Thyroid gland (tissue), 4 donors: ENCODE measurements around the gene OSBPL8. TPM values are rescaled to one million over a fixed set of nuclear protein-coding genes. Genes with fewer than 3 reads are reported as not detected.

ENCODE experiments used
- DNase-seq, 2 donors: peaks; one replicate each; pipeline ENCODE4 v3.0.0-alpha.2; 2019
- H3K27ac ChIP-seq, 3 donors: fragments of 200-600 bp; sonication (generic); 1 replicate in 2 of 3; 2 replicates in 1 of 3; pipeline ENCODE4 v1.5.1; 2016 to 2019; ENCODE audit warnings: mild to moderate bottlenecking in 1 of 3, moderate library complexity in 1 of 3
- H3K27me3 ChIP-seq: fragments of 200-600 bp; sonication (generic); one replicate; pipeline ENCODE4 v1.5.1; 2019
- H3K36me3 ChIP-seq, 2 donors: fragments of 200-600 bp; sonication (generic); one replicate each; pipeline ENCODE4 v1.5.1; 2016 to 2019
- H3K4me1 ChIP-seq, 2 donors: fragments of 200-600 bp; sonication (generic); one replicate each; pipeline ENCODE4 v1.5.1; 2017 to 2019
- H3K4me3 ChIP-seq, 3 donors: fragments of 200-600 bp; sonication (generic); replicated peaks in 1 of 3; 1 replicate in 2 of 3; 2 replicates in 1 of 3; pipeline ENCODE4 v1.5.1; 2016; ENCODE audit warnings: mild to moderate bottlenecking in 1 of 3
- H3K9me3 ChIP-seq: fragments of 200-600 bp; sonication (generic); one replicate; pipeline ENCODE4 v1.5.1; 2017
- POLR2A ChIP-seq, 2 donors: fragments of 450-650 bp; IDR thresholded peaks; one replicate each; pipeline ENCODE4 v1.6.1; 2017; ENCODE audit warnings: antibody characterized with exemption in 2 of 2, mild to moderate bottlenecking in 2 of 2, moderate library complexity in 1 of 2
- WGBS, 2 donors: methylation state at CpG; one replicate each; pipeline ENCODE4 v1.1.5; 2017; 5-methylcytosine and 5-hydroxymethylcytosine counted together
- intact Hi-C: fragments of 100-400 bp; cut with DNase I; formaldehyde crosslinking; loops from one replicate; pipeline ENCODE4 v1.15.1; 2023
- total RNA-seq, 4 donors: library from RNA; depleted of rRNA; stranded (reverse); fragments of >200 nt; gene quantifications; one replicate each; pipeline ENCODE4 v1.2.3, GENCODE V29; 2016
- TF ChIP-seq, protein P1 (sequence below), 6 experiments: fragments of 200-600 bp in 3 of 6; fragments of 450-650 bp in 3 of 6; sonication (generic) in 3 of 6; IDR thresholded peaks; one replicate each; pipeline ENCODE4 v1.5.1; 2016 to 2019; ENCODE audit warnings: antibody characterized with exemption in 6 of 6, mild to moderate bottlenecking in 2 of 6, inconsistent platforms in 1 of 6, moderate library complexity in 1 of 6

OSBPL8 gene
- total RNA-seq, 4 donors from 2014 or later = 69.8 to 112 (median 77.6) TPM

DNA sequence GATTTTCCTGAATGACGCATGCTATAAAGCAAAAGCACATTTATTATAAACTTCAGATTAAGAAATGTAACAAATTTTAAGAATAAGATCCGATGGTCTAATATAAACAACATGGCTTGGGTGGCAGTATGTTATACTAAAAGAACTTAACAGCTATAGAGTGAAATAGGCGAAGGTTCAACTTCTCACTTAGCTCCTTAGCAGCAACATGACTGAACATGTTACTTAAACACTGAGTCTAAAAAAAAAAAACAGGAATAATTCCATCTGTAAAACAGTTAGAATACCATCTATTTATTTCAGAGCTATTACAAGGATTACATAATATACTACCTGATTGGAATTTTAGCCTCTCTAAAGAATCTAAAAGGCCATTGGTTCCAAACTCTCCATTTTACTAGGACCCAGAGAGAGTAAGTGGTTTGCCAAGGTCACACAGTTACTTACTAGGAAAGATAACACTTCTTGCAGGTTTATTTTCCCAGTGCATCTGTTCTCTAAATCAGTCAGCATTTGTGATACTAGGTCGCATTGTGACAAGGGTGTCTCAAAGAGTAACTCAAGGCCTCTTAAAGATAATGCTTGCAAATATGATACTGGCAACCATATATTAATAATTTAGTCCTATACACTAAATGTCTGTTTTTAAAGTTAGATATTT, 14.8 kb downstream of the OSBPL8 start:
- TF ChIP-seq POLR2A (IDR thresholded peaks at IDR 0.05) = no peak
- no peaks in the 10 kb centered on the region for H3K9me3 ChIP-seq
- 94 to 96% methylated on average over 4 of the region's 4 CpGs for WGBS, 2 donors
- no peak for DNase-seq
- no peaks in the 10 kb centered on the region for H3K27me3 ChIP-seq
- intact Hi-C loops = no loop called here
- H3K27ac ChIP-seq = no peak overlapping the region
- no peaks in the 10 kb centered on the region for H3K36me3 ChIP-seq
- H3K4me1 ChIP-seq = peaks cover 16 to 20% of the 10 kb centered on the region in 2 donors
- H3K4me3 ChIP-seq = no peak overlapping the region

DNA sequence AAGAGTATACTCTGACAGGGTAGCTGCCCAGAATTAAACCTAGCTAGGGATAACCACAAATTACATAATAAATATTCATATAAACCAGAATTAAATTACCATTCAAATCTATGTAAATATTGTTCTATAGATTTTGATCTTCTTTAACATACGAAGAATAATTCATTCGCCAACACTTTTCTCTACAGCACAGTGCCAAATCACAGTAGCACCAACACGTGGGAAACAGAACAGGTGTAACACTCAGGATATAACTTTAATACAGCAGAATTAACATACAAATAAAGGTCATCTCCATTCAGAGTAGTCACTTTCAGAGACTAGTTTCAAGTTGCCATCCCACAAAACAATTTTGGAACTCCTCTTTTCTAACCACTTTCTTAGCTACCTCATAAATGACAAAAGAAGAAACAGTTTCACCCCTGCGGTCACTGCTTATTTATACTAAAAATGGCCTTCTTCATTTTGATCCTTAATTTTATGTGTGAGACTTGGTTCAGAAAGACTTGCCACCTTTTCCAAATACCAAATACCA, 15.7 kb downstream of the OSBPL8 start:
- Histone ChIP-seq H3K27ac (no peak overlapping the region), H3K9me3 (no peaks in the 10 kb centered on the region), H3K36me3 (no peaks in the 10 kb centered on the region), H3K4me3 (no peak overlapping the region), H3K27me3 (no peaks in the 10 kb centered on the region), H3K4me1 (peaks cover 12 to 14% of the 10 kb centered on the region in 2 donors)
- DNase-seq = no peak
- intact Hi-C loops = no loop called here
- TF ChIP-seq POLR2A (IDR thresholded peaks at IDR 0.05) = no peak
- TF ChIP-seq, protein P1, sequence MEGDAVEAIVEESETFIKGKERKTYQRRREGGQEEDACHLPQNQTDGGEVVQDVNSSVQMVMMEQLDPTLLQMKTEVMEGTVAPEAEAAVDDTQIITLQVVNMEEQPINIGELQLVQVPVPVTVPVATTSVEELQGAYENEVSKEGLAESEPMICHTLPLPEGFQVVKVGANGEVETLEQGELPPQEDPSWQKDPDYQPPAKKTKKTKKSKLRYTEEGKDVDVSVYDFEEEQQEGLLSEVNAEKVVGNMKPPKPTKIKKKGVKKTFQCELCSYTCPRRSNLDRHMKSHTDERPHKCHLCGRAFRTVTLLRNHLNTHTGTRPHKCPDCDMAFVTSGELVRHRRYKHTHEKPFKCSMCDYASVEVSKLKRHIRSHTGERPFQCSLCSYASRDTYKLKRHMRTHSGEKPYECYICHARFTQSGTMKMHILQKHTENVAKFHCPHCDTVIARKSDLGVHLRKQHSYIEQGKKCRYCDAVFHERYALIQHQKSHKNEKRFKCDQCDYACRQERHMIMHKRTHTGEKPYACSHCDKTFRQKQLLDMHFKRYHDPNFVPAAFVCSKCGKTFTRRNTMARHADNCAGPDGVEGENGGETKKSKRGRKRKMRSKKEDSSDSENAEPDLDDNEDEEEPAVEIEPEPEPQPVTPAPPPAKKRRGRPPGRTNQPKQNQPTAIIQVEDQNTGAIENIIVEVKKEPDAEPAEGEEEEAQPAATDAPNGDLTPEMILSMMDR (IDR thresholded peaks at IDR 0.05) = no peak
- 91 to 95% methylated on average over 4 of the region's 4 CpGs for WGBS, 2 donors

DNA sequence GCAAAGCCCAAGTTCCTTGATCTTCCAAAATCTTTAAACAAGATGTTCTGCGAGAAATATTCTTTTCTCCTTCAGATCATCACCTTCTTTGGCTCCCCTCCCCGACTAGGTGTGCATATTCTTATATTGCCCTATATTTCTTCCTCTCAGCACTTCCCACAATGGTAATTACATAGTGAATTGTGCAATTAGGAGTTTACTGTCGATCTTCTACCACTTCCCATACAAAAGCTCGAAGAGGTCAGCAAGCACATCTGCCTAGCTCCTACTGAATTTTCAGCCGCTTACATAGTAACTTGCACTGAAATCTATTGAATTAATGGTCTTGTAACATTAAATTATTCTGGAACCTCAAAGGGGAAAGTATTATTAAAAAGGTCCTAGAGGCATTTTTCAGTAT, 16.7 kb downstream of the OSBPL8 start:
- Histone ChIP-seq H3K27ac (no peak overlapping the region), H3K4me1 (peaks cover 5 to 9% of the 10 kb centered on the region in 2 donors), H3K36me3 (no peaks in the 10 kb centered on the region), H3K4me3 (no peak overlapping the region), H3K9me3 (no peaks in the 10 kb centered on the region), H3K27me3 (no peaks in the 10 kb centered on the region)
- DNase-seq = no peak
- TF ChIP-seq, protein P1 (IDR thresholded peaks at IDR 0.05) = no peak
- TF ChIP-seq POLR2A (IDR thresholded peaks at IDR 0.05) = no peak
- WGBS, 2 donors = 88 to 96% methylated on average over 5 of the region's 5 CpGs
- intact Hi-C loops = no loop called here

DNA sequence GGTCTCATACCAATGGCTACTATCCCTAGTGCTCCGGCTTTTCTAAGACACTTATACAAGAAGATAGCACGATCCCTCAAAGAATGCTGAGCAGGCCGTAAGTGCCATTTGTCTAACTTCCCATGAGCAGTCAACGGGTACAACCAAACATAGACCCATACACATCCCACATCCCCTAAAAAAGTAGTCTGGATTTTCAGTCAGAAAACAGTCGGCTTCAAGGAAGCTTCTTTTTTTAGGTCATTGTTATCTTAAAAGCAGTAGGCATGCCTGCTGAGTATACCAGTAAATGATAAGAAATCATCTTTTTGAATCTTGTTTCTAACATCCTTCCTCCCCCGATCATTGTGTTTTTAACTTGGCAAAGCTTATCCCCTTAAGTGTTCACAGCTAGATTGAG, 19.8 kb downstream of the OSBPL8 start:
- Histone ChIP-seq H3K9me3 (no peaks in the 10 kb centered on the region), H3K36me3 (no peaks in the 10 kb centered on the region), H3K27me3 (no peaks in the 10 kb centered on the region), H3K27ac (no peak overlapping the region), H3K4me1 (peaks cover 0 to 5% of the 10 kb centered on the region in 2 donors), H3K4me3 (no peak overlapping the region)
- no peak for DNase-seq
- WGBS, 2 donors = 66 to 73% methylated on average over 6 of the region's 6 CpGs
- TF ChIP-seq, protein P1 (IDR thresholded peaks at IDR 0.05) = no peak
- TF ChIP-seq POLR2A (IDR thresholded peaks at IDR 0.05) = no peak
- intact Hi-C loops = no loop called here

DNA sequence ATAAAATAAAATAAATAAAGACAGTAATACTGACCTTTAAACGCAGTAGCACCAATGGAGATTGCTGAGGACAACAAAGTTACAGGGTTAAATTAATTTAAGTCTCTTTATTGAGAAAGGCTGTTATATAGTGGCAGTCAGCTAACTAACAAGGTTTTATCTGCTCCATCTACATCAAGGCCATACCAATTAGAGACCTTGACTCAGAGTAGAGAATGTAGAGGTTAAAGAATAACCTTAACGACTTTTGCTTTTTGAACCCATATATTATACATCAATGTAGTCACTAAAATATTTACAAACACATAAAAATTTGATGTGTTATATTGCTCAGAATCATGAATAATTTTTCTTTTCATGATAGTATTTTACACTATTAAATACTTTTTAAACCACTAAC, 21.6 kb downstream of the OSBPL8 start:
- Histone ChIP-seq H3K36me3 (no peaks in the 10 kb centered on the region), H3K4me1 (peaks cover 0 to 12% of the 10 kb centered on the region in 2 donors), H3K4me3 (no peak overlapping the region), H3K27ac (no peak overlapping the region), H3K9me3 (no peaks in the 10 kb centered on the region), H3K27me3 (no peaks in the 10 kb centered on the region)
- TF ChIP-seq, protein P1 (IDR thresholded peaks at IDR 0.05) = no peak
- TF ChIP-seq POLR2A (IDR thresholded peaks at IDR 0.05) = no peak
- intact Hi-C loops = no loop called here
- 96% methylated on average over 2 of the region's 2 CpGs for WGBS, 2 donors
- no peak for DNase-seq
